MCF 10A (cell line): ENCODE measurements around the gene POU2F3. TPM values are rescaled to one million over a fixed set of nuclear protein-coding genes. Genes with fewer than 3 reads are reported as not detected.

ENCODE experiments used
- BruUV-seq: library from RNA; stranded (reverse); fragments of 400-500 nt; replicated peaks from 2 replicates; lab custom pipeline; 2021; lab: Mats Ljungman, UMichigan
- CTCF ChIA-PET: fragments of 300-600 bp; sonication (Branson Sonifier 250); formaldehyde crosslinking; extraction: SDS; loops from one replicate; lab custom pipeline; 2021; ENCODE audit warnings: antibody characterized with exemption, inconsistent platforms; lab: Yijun Ruan, JAX
- POLR2A ChIA-PET: fragments of 300-600, 350-650 bp; sonication (Branson Sonifier 250); formaldehyde crosslinking; extraction: SDS; loops from one replicate; lab custom pipeline; 2020; ENCODE audit warnings: antibody characterized with exemption, inconsistent platforms; lab: Yijun Ruan, JAX
- DNase-seq: peaks from one replicate; pipeline ENCODE4 v3.0.0-alpha.2; 2018; ENCODE audit not compliant: unreplicated experiment
- H3K27ac Mint-ChIP-seq: one replicate; pipeline ENCODE4 v1.8.0; 2022; ENCODE audit warnings: mild to moderate bottlenecking, low read depth, mixed read lengths; ENCODE audit not compliant: unreplicated experiment
- H3K27me3 Mint-ChIP-seq: one replicate; pipeline ENCODE4 v1.8.0; 2022; ENCODE audit warnings: mixed read lengths; ENCODE audit not compliant: insufficient read depth, unreplicated experiment
- H3K36me3 Mint-ChIP-seq: one replicate; pipeline ENCODE4 v1.8.0; 2022; ENCODE audit warnings: mild to moderate bottlenecking, moderate library complexity, mixed read lengths; ENCODE audit not compliant: insufficient read depth, unreplicated experiment
- H3K4me1 Mint-ChIP-seq: one replicate; pipeline ENCODE4 v1.8.0; 2022; ENCODE audit warnings: mixed read lengths; ENCODE audit not compliant: insufficient read depth, unreplicated experiment
- H3K4me3 Mint-ChIP-seq: one replicate; pipeline ENCODE4 v1.8.0; 2022; ENCODE audit warnings: mild to moderate bottlenecking, moderate library complexity, mixed read lengths; ENCODE audit not compliant: unreplicated experiment
- H3K9me3 Mint-ChIP-seq: one replicate; pipeline ENCODE4 v1.8.0; 2022; ENCODE audit warnings: mixed read lengths; ENCODE audit not compliant: unreplicated experiment
- intact Hi-C: fragments of 100-400 bp; cut with micrococcal nuclease; formaldehyde crosslinking; loops from 2 replicates; pipeline ENCODE4 v1.14.1; 2022
- total RNA-seq: library from RNA; stranded (reverse); gene quantifications from 2 replicates; pipeline ENCODE4 v1.2.3, GENCODE V29; 2022
- TF ChIP-seq, protein P1 (sequence below): fragments of 200-600 bp; IDR thresholded peaks from one replicate; pipeline ENCODE4 v1.8.0; 2022; ENCODE audit warnings: antibody characterized with exemption, mild to moderate bottlenecking; ENCODE audit not compliant: unreplicated experiment

The POU2F3 gene
- total RNA-seq, 1 experiment from 2014 or later: not detected

DNA sequence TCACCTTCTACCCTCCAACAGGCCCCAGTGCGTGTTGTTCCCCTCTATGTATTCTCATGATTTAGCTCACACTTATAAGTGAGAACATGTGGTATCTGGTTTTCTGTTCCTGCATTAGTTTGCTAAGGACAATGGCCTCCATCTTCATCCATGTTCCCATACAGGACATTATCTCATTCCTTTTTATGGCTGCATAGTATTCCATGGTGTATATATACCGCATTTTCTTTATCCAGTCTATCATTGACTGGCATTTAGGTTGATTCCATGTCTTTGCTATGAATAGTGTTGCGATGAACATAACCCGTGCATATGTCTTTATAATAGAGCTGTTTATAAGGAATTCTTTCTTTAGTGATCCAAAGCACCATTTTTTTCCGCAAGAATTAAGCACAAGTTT is 56.6 kb downstream of the POU2F3 start:
- TF ChIP-seq, protein P1, sequence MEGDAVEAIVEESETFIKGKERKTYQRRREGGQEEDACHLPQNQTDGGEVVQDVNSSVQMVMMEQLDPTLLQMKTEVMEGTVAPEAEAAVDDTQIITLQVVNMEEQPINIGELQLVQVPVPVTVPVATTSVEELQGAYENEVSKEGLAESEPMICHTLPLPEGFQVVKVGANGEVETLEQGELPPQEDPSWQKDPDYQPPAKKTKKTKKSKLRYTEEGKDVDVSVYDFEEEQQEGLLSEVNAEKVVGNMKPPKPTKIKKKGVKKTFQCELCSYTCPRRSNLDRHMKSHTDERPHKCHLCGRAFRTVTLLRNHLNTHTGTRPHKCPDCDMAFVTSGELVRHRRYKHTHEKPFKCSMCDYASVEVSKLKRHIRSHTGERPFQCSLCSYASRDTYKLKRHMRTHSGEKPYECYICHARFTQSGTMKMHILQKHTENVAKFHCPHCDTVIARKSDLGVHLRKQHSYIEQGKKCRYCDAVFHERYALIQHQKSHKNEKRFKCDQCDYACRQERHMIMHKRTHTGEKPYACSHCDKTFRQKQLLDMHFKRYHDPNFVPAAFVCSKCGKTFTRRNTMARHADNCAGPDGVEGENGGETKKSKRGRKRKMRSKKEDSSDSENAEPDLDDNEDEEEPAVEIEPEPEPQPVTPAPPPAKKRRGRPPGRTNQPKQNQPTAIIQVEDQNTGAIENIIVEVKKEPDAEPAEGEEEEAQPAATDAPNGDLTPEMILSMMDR: no peak
- ChIA-PET POLR2A (interaction anchor here (1.2 kb wide), 1 partner anchor 48 kb away, joined by 4 read pairs; no protein-coding TSS in a partner anchor), CTCF (interaction anchor here (0.8 to 14.9 kb wide), 2 partner anchors 8 to 67 kb away, joined by 3 to 526 read pairs; partner anchors contain the start of gene POU2F3)
- Mint-ChIP-seq H3K4me1 (no peaks in the 10 kb centered on the region), H3K27me3 (peaks cover 61% of the 10 kb centered on the region), H3K9me3 (no peaks in the 10 kb centered on the region), H3K27ac (no peak overlapping the region), H3K36me3 (peaks cover 5% of the 10 kb centered on the region), H3K4me3 (no peak overlapping the region)
- intact Hi-C loops: no loop called here
- no TSS peak for BruUV-seq
- DNase-seq: no peak

DNA sequence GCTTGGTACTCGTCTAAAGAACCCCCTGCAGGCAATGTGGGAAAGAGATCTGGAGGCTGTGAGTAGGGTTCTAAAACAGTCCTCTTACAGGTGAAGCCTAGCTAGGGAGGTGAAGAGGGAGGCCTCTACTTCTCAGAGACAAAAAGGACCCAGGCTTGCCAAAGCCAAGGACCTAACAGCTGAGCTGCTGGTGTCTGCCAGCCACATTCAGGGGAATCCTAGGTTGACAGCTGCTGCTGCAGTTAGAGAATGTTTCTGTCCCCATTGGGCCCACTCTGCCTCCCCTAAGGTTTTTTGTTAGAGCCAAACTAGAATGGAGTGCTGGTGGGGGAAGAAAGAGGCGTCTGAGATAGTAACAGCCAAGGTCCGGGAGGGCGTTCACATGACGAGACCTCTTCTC is 58.5 kb downstream of the POU2F3 start:
- POLR2A ChIA-PET: interaction anchor here (0.8 to 2.2 kb wide), 3 partner anchors 63 to 119 kb away, joined by 3 to 13 read pairs (median 3); no protein-coding TSS in a partner anchor
- BruUV-seq: no TSS peak
- H3K4me1 Mint-ChIP-seq: peaks cover 5% of the 10 kb centered on the region
- no peak overlapping the region for H3K4me3 Mint-ChIP-seq
- TF ChIP-seq, protein P1: no peak
- CTCF ChIA-PET: interaction anchor here (0.6 to 14.9 kb wide), 8 partner anchors 11 to 1878 kb away, joined by 3 to 526 read pairs (median 12); partner anchors contain the start of gene POU2F3
- no peak overlapping the region for H3K27ac Mint-ChIP-seq
- peaks cover 47% of the 10 kb centered on the region for H3K27me3 Mint-ChIP-seq
- intact Hi-C loops: no loop called here
- peaks cover 5% of the 10 kb centered on the region for H3K36me3 Mint-ChIP-seq
- H3K9me3 Mint-ChIP-seq: no peaks in the 10 kb centered on the region
- no peak for DNase-seq

DNA sequence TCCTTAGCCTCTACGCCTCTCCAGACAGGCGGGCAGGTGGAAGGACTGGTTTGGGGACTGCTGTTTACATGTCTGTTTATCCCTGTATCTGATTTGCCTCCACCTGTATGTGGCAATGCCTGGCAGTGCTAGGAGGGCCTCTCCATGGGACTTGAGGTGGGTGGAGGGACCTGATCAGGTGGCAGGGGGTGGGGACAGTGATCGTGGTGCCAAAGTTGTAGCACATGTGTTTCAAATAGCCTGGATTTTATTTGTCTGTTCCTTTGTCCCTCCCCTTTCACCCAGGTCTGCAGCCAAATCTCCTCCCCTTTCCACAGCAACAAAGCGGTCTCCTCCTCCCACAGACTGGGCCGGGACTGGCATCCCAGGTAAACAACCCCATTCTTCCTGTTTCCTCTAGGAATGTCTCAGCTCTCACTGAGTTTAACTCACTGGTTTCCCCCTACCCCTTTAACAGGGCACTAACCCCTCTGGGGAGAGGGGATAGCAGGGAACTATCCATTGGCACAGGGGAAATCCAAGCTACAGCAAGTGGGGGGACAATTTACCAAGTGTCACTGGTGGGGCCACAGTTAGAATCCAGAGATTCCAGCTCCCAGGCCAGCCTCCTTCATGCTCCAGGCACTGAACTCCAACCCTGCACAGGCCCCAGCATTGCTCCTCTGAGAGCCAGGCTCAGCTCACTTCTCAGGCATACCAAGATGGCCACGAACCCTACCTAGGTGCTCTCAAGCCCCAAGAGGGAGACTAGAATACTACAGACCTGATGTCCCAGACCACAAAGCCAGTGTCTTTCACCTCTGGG is 62.3 kb downstream of the POU2F3 start:
- no TSS peak for BruUV-seq
- Mint-ChIP-seq H3K9me3 (no peaks in the 10 kb centered on the region), H3K4me3 (no peak overlapping the region), H3K27me3 (peaks cover 10% of the 10 kb centered on the region), H3K36me3 (peaks cover 5% of the 10 kb centered on the region), H3K27ac (no peak overlapping the region), H3K4me1 (peaks cover 22% of the 10 kb centered on the region)
- POLR2A ChIA-PET: interaction anchor here (0.6 to 1.6 kb wide), 3 partner anchors 123 to 465 kb away, joined by 3 to 6 read pairs (median 4); no protein-coding TSS in a partner anchor
- DNase-seq: no peak
- intact Hi-C loops: loop anchor here (5.0 kb wide), 1 partner anchor 180 kb away; no protein-coding TSS in a partner anchor
- TF ChIP-seq, protein P1: no peak
- CTCF ChIA-PET: interaction anchor here (0.6 to 14.9 kb wide), 44 partner anchors 8 to 867 kb away, joined by 3 to 526 read pairs (median 4); partner anchors contain the start of genes OAF, POU2F3 and TLCD5
